GM12892 (cell line): ENCODE results near the gene LY6G6C.

Experiments
- POLR2A ChIP-seq: IDR thresholded peaks from 2 replicates; pipeline ENCODE4 v1.6.1; 2011; ENCODE audit warnings: low read depth, low read length, control low read depth
- POLR2AphosphoS5 ChIP-seq: IDR thresholded peaks from 2 replicates; pipeline ENCODE4 v1.6.1; 2011; ENCODE audit warnings: low read depth, low read length, control low read depth

GRCh38 chr6:31768363-31769257 lies 47.1 kb upstream of the LY6G6C start:
- TF ChIP-seq POLR2A (no peak), POLR2AphosphoS5 (no peak)
